Liver (tissue), 3 donors: ENCODE results near the gene KCNN3.

Experiments
- CTCF ChIP-seq: fragments of 150-350 bp; IDR thresholded peaks from 2 replicates; pipeline ENCODE4 v1.5.1; 2017; ENCODE audit warnings: improper control_type of control experiment, low read depth, low read length; ENCODE audit not compliant: missing input control
- GABPA ChIP-seq, 2 donors: IDR thresholded peaks in 1 of 2; conservative IDR thresholded peaks in 1 of 2; 2 replicates each; pipeline ENCODE4 v1.6.1; 2016; ENCODE audit warnings: antibody characterized with exemption in 2 of 2, mild to moderate bottlenecking in 1 of 2, moderate library complexity in 1 of 2
- HNF4G ChIP-seq: IDR thresholded peaks from 2 replicates; pipeline ENCODE4 v1.6.1; 2016; ENCODE audit warnings: antibody characterized with exemption
- TF ChIP-seq, protein P1 (sequence below): IDR thresholded peaks from 2 replicates; pipeline ENCODE4 v1.6.1; 2016; ENCODE audit warnings: antibody characterized with exemption, mild to moderate bottlenecking
- donor health status: healthy.
- donor health status: healthy.

GRCh38 chr1:154697710-154698109 lies 172.4 kb downstream of the KCNN3 start:
- TF ChIP-seq CTCF, result no peak
- TF ChIP-seq HNF4G, result no peak
- TF ChIP-seq GABPA (IDR thresholded peaks at IDR 0.05 in 1 of 2, conservative IDR thresholded peaks at IDR 0.05 in 1 of 2), result no peak
- TF ChIP-seq, protein P1, sequence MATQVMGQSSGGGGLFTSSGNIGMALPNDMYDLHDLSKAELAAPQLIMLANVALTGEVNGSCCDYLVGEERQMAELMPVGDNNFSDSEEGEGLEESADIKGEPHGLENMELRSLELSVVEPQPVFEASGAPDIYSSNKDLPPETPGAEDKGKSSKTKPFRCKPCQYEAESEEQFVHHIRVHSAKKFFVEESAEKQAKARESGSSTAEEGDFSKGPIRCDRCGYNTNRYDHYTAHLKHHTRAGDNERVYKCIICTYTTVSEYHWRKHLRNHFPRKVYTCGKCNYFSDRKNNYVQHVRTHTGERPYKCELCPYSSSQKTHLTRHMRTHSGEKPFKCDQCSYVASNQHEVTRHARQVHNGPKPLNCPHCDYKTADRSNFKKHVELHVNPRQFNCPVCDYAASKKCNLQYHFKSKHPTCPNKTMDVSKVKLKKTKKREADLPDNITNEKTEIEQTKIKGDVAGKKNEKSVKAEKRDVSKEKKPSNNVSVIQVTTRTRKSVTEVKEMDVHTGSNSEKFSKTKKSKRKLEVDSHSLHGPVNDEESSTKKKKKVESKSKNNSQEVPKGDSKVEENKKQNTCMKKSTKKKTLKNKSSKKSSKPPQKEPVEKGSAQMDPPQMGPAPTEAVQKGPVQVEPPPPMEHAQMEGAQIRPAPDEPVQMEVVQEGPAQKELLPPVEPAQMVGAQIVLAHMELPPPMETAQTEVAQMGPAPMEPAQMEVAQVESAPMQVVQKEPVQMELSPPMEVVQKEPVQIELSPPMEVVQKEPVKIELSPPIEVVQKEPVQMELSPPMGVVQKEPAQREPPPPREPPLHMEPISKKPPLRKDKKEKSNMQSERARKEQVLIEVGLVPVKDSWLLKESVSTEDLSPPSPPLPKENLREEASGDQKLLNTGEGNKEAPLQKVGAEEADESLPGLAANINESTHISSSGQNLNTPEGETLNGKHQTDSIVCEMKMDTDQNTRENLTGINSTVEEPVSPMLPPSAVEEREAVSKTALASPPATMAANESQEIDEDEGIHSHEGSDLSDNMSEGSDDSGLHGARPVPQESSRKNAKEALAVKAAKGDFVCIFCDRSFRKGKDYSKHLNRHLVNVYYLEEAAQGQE, result no peak
